ENCODE measurements around the gene HTD2. TPM values are rescaled to one million over a fixed set of nuclear protein-coding genes. Genes with fewer than 3 reads are reported as not detected.

Gene HTD2
- total and polyA plus RNA-seq, 3 donors from 2014 or later: 14.6 to 16.4 (median 15.1) TPM

DNA sequence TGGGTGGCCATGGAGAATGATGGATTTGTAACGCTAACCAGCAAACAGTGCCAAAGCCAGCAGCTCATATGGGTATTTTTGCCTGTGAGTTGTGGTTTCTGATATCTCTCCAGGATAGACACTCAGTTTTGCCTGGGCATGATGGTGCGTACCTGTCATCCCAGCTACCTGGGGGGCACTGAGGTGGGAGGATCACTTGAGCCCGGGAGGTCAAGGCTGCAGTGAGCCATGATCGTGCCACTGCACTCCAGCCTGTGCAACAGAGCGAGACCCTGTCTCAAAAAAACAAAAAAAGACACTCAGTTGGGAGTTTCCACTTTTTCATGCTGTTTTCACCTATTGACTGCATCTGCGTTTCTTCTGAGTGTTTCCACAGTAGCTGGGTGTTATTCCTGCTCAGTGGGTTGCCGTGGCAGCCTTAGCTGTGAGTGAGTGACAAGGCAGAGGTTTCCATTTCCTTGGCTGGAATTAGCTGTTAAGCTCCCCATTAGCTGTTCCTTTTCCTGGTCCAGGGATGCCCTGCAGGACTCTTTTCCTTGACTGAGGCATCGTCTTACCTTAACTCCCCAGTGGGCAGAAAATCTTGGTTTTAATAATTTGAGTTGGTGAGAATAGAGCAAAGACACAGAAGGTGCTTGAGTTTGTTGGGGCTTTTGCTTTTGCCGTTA, 14.5 kb upstream of the HTD2 start:
- Histone ChIP-seq H3K4me1 (peaks cover 9% of the 10 kb centered on the region), H3K27ac (no peak overlapping the region), H3K4me3 (no peak overlapping the region), H3K27me3 (no peaks in the 10 kb centered on the region), H3K9me3 (no peaks in the 10 kb centered on the region), H3K36me3 (ENCODE audit: low read depth, missing control alignments) (no peaks in the 10 kb centered on the region)
- WGBS, 2 donors: 75 to 79% methylated on average over 8 to 9 of the region's 9 CpGs
- no peak for DNase-seq
- intact Hi-C loops (cut with DNase I; ENCODE audit: low total_unique reads): loop anchor here (10.0 kb wide), 1 partner anchor 57 kb away; the partner anchor contains the start of gene ABHD6
- TF ChIP-seq, protein P1, sequence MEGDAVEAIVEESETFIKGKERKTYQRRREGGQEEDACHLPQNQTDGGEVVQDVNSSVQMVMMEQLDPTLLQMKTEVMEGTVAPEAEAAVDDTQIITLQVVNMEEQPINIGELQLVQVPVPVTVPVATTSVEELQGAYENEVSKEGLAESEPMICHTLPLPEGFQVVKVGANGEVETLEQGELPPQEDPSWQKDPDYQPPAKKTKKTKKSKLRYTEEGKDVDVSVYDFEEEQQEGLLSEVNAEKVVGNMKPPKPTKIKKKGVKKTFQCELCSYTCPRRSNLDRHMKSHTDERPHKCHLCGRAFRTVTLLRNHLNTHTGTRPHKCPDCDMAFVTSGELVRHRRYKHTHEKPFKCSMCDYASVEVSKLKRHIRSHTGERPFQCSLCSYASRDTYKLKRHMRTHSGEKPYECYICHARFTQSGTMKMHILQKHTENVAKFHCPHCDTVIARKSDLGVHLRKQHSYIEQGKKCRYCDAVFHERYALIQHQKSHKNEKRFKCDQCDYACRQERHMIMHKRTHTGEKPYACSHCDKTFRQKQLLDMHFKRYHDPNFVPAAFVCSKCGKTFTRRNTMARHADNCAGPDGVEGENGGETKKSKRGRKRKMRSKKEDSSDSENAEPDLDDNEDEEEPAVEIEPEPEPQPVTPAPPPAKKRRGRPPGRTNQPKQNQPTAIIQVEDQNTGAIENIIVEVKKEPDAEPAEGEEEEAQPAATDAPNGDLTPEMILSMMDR (IDR thresholded peaks at IDR 0.05): no peak
- no peak for TF ChIP-seq POLR2A (IDR thresholded peaks at IDR 0.05)

DNA sequence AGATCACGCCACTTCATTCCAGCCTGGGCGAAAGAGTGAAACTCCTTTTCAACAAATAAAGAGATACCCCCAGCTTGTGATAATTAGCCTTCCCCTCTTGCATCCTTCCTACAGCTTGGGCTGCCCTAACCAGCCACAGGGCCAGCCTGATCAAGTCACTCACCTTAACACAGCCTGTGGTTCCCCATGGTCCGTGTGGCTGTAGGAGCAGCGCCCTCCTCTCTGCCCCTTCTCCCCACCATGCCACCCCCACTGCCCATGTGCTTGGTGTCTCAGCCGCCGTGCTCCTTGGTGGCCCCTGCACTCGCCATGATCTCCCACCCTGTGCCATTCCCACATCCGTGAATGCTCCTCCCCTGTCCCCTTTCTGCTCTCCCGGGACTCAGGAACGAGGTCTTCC, 13.5 kb upstream of the HTD2 start:
- Histone ChIP-seq H3K27ac (no peak overlapping the region), H3K4me1 (peaks cover under 1% of the 10 kb centered on the region), H3K36me3 (ENCODE audit: low read depth, missing control alignments) (no peaks in the 10 kb centered on the region), H3K27me3 (no peaks in the 10 kb centered on the region), H3K4me3 (no peak overlapping the region), H3K9me3 (no peaks in the 10 kb centered on the region)
- intact Hi-C loops (cut with DNase I; ENCODE audit: low total_unique reads): loop anchor here (10.0 kb wide), 1 partner anchor 58 kb away; the partner anchor contains the start of gene ABHD6
- no peak for DNase-seq
- TF ChIP-seq POLR2A (IDR thresholded peaks at IDR 0.05): no peak
- 82% methylated on average over 10 of the region's 10 CpGs for WGBS, 2 donors

DNA sequence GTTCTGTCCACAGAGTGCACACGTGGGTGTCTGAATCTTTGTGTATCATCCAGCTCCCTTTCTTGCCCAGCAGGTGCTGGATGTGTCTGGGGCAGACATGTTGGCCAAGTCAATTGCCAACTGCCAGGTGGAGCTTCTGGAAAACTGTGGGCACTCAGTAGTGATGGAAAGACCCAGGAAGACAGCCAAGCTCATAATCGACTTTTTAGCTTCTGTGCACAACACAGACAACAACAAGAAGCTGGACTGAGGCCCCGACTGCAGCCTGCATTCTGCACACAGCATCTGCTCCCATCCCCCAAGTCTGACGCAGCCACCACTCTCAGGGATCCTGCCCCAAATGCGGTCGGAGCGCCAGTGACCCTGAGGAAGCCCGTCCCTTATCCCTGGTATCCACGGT, 12.8 kb upstream of the HTD2 start:
- intact Hi-C loops (cut with DNase I; ENCODE audit: low total_unique reads): loop anchor here (10.0 kb wide), 1 partner anchor 59 kb away; the partner anchor contains the start of gene ABHD6
- WGBS, 2 donors: 71 to 74% methylated on average over 9 of the region's 9 CpGs
- Histone ChIP-seq H3K9me3 (no peaks in the 10 kb centered on the region), H3K36me3 (ENCODE audit: low read depth, missing control alignments) (no peaks in the 10 kb centered on the region), H3K27ac (no peak overlapping the region), H3K4me3 (no peak overlapping the region), H3K27me3 (no peaks in the 10 kb centered on the region), H3K4me1 (no peaks in the 10 kb centered on the region)
- no peak for DNase-seq
- TF ChIP-seq, protein P1 (IDR thresholded peaks at IDR 0.05): no peak
- TF ChIP-seq POLR2A (IDR thresholded peaks at IDR 0.05): no peak

DNA sequence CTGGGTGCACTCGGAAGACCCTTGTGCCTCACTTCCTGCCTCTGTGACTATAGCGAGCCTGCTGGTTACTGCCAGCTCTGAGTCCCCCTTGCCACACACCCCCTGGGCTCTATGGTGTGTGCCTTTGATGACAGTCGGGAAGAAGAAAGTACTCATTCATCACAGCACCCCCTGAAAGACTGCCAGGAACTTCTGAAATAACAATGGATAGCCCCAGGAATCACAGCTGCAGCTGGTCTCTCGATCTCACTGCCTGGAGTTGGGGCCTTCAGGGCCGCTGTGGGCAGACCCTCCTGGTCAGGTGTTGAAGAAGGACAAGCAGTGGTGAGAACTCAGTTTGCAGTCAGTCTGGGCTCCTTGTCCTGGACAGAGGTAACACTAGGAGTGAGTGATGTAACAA, 10.1 kb upstream of the HTD2 start:
- Histone ChIP-seq H3K4me1 (no peaks in the 10 kb centered on the region), H3K27ac (no peak overlapping the region), H3K36me3 (ENCODE audit: low read depth, missing control alignments) (no peaks in the 10 kb centered on the region), H3K9me3 (no peaks in the 10 kb centered on the region), H3K27me3 (no peaks in the 10 kb centered on the region), H3K4me3 (no peak overlapping the region)
- no peak for TF ChIP-seq POLR2A (IDR thresholded peaks at IDR 0.05)
- TF ChIP-seq, protein P1 (IDR thresholded peaks at IDR 0.05): no peak
- intact Hi-C loops (cut with DNase I; ENCODE audit: low total_unique reads): loop anchor here (10.0 kb wide), 1 partner anchor 61 kb away; the partner anchor contains the start of gene ABHD6
- 59 to 64% methylated on average over 5 of the region's 5 CpGs for WGBS, 2 donors
- DNase-seq: no peak

DNA sequence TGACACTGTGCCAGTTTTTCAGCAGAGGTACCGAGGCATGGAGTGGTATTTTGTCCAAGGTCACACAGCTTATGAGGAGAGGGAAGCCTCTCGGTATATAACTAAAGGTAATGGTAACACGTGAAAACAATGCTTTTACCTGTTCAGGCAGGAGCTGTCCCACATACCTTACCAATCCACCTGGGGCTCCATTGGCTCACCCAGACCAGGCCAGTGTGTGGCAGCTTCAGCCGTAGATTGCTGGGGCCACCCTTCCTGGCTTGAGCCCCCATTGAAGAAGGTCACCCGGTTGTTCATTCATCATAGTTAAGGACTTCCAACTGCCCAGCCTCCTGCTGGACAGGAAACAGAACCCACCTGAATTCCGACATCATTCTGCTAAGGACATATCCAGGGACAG, 9.5 kb upstream of the HTD2 start:
- Histone ChIP-seq H3K36me3 (ENCODE audit: low read depth, missing control alignments) (no peaks in the 10 kb centered on the region), H3K9me3 (no peaks in the 10 kb centered on the region), H3K27me3 (no peaks in the 10 kb centered on the region), H3K4me3 (no peak overlapping the region), H3K4me1 (no peaks in the 10 kb centered on the region), H3K27ac (no peak overlapping the region)
- intact Hi-C loops (cut with DNase I; ENCODE audit: low total_unique reads): loop anchor here (10.0 kb wide), 1 partner anchor 62 kb away; the partner anchor contains the start of gene ABHD6
- 52 to 64% methylated on average over 5 to 6 of the region's 6 CpGs for WGBS, 2 donors
- TF ChIP-seq, protein P1 (IDR thresholded peaks at IDR 0.05): no peak
- no peak for TF ChIP-seq POLR2A (IDR thresholded peaks at IDR 0.05)
- no peak for DNase-seq
